Mesendoderm (in vitro differentiated cells): Measurements from ENCODE around the gene UNCX.
"Not testable (repeated sequence)": the region's sequence is repeated elsewhere in the genome, so short reads cannot be mapped to it uniquely, and the experiment has no call there.

ENCODE experiments used
- DNase-seq: peaks from one replicate; pipeline ENCODE4 v3.0.0; 2013
- H2AK5ac ChIP-seq: 2 replicates; pipeline ENCODE4 v1.6.1; 2013; ENCODE audit warnings: low read length, inconsistent platforms
- H2BK120ac ChIP-seq: 2 replicates; pipeline ENCODE4 v1.6.1; 2013; ENCODE audit warnings: low read depth, mild to moderate bottlenecking, low read length, moderate library complexity, mixed read lengths
- H2BK15ac ChIP-seq: replicated peaks from 2 replicates; pipeline ENCODE4 v1.6.1; 2013; ENCODE audit warnings: low read depth, mild to moderate bottlenecking, moderate library complexity
- H2BK5ac ChIP-seq: 2 replicates; pipeline ENCODE4 v1.6.1; 2013; ENCODE audit warnings: low read length, inconsistent platforms
- H3K18ac ChIP-seq: 2 replicates; pipeline ENCODE4 v1.6.1; 2013; ENCODE audit warnings: mild to moderate bottlenecking, low read length, mixed read lengths
- H3K23ac ChIP-seq: one replicate; pipeline ENCODE4 v1.6.1; 2013; ENCODE audit warnings: low read length
- H3K27ac ChIP-seq: 2 replicates; pipeline ENCODE4 v1.5.1; 2013; ENCODE audit warnings: low read depth, mild to moderate bottlenecking, inconsistent platforms, low read length, moderate library complexity
- H3K27me3 ChIP-seq: 2 replicates; pipeline ENCODE4 v1.6.1; 2013; ENCODE audit warnings: low read length, control low read depth, mild to moderate bottlenecking, inconsistent platforms; ENCODE audit not compliant: insufficient read depth, poor library complexity
- H3K36me3 ChIP-seq: 2 replicates; pipeline ENCODE4 v1.6.1; 2013; ENCODE audit warnings: low read length, inconsistent platforms; ENCODE audit not compliant: control insufficient read depth, insufficient read depth
- H3K4ac ChIP-seq: one replicate; pipeline ENCODE4 v1.6.1; 2013; ENCODE audit warnings: low read depth, mild to moderate bottlenecking, low read length, moderate library complexity
- H3K4me1 ChIP-seq: 2 replicates; pipeline ENCODE4 v1.6.1; 2013; ENCODE audit warnings: low read depth, low read length, inconsistent platforms; ENCODE audit not compliant: control insufficient read depth
- H3K4me2 ChIP-seq: 2 replicates; pipeline ENCODE4 v1.6.1; 2013; ENCODE audit warnings: low read length
- H3K4me3 ChIP-seq: 2 replicates; pipeline ENCODE4 v1.5.1; 2013; ENCODE audit warnings: mild to moderate bottlenecking, low read length
- H3K56ac ChIP-seq: one replicate; pipeline ENCODE4 v1.6.1; 2013; ENCODE audit warnings: low read length
- H3K79me1 ChIP-seq: 2 replicates; pipeline ENCODE4 v1.6.1; 2013; ENCODE audit warnings: low read length, inconsistent platforms
- H3K79me2 ChIP-seq: 2 replicates; pipeline ENCODE4 v1.6.1; 2013; ENCODE audit warnings: mild to moderate bottlenecking, low read length; ENCODE audit not compliant: control insufficient read depth, insufficient read depth
- H3K9ac ChIP-seq: 2 replicates; pipeline ENCODE4 v1.6.1; 2013; ENCODE audit warnings: low read length, inconsistent platforms
- H4K5ac ChIP-seq: one replicate; pipeline ENCODE4 v1.6.1; 2013; ENCODE audit warnings: low read length
- H4K8ac ChIP-seq: one replicate; pipeline ENCODE4 v1.6.1; 2013; ENCODE audit warnings: low read depth, mild to moderate bottlenecking, control low read depth, low read length, moderate library complexity
- WGBS: extraction: QIAGEN DNeasy Blood & Tissue Kit; methylation state at CpG from one replicate; pipeline ENCODE4 v1.1.7; 2013; ENCODE audit warnings: low lambda C conversion rate, missing lambda C conversion rate; ENCODE audit not compliant: insufficient coverage; ENCODE audit errors: extremely low coverage; 5-methylcytosine and 5-hydroxymethylcytosine counted together

Gene UNCX

GRCh38 chr7:1210979-1211608 is 21.6 kb upstream of the UNCX start:
- H3K56ac ChIP-seq = no peak overlapping the region
- DNase-seq = no peak

DNA sequence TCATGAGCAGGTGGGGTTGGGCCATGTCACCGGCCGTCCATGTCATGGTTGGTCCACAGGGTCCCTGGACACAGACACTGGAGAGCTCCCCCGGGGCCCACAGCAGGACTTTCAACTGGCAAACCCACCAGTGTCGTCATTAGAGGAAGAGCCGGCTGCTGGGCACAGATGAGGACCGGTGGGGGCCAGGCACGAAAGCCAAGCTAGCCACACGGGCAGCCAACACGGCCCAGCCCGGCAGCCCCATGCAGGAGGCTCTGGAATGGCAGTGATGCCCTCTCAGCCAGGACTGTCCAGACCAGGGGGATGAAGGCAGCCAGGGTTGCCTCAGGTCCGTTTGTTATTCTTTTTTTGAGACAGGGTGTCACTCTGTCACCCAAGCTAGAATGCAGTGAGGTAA is 21.1 kb upstream of the UNCX start:
- DNase-seq = no peak

More at GRCh38 chr7:1210979-1211608, 21.6 kb upstream of the UNCX start:
- Histone ChIP-seq H2BK120ac (no peak overlapping the region), H3K23ac (no peak overlapping the region), H3K27ac (no peak overlapping the region), H3K9ac (no peak overlapping the region), H3K27me3 (no peaks in the 10 kb centered on the region), H3K79me2 (no peaks in the 10 kb centered on the region), H3K4me1 (no peaks in the 10 kb centered on the region), H2AK5ac (no peak overlapping the region), H2BK5ac (no peak overlapping the region), H4K8ac (no peak overlapping the region), H3K4me3 (no peak overlapping the region), H4K5ac (no peak overlapping the region), H2BK15ac (no peak overlapping the region), H3K4ac (no peak overlapping the region), H3K18ac (no peak overlapping the region), H3K36me3 (no peaks in the 10 kb centered on the region), H3K4me2 (no peak overlapping the region), H3K79me1 (no peaks in the 10 kb centered on the region)
- no CpG with 5 or more reads among the region's 35 CpGs for WGBS

DNA sequence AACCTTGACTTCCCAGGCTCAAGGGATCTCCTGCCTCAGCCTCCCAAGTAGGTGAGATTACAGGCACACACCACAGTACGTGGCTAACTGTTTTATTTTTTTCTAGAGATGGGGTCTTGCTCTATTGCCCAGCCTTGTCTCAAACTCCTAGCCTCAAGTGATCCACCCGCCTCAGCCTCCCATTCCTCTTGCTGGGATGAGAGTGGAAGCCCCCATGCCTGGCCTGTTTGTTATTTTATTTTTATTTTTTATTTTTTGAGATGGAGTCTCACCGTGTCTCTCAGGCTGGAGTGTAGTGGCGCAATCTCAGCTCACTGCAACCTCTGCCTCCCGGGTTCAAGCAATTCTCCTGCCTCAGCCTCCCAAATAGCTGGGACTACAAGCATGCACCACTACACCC is 20.6 kb upstream of the UNCX start:
- H2BK120ac ChIP-seq, H3K9ac ChIP-seq, H3K18ac ChIP-seq, H3K4ac ChIP-seq, H3K27ac ChIP-seq, H3K4me1 ChIP-seq, H4K5ac ChIP-seq, DNase-seq, H4K8ac ChIP-seq, H2AK5ac ChIP-seq, H3K4me2 ChIP-seq, H2BK15ac ChIP-seq, H3K23ac ChIP-seq, H3K36me3 ChIP-seq, H3K79me2 ChIP-seq, H2BK5ac ChIP-seq, H3K56ac ChIP-seq, H3K27me3 ChIP-seq, H3K4me3 ChIP-seq, H3K79me1 ChIP-seq: not testable (repeated sequence)
- no CpG with 5 or more reads among the region's 5 CpGs for WGBS

More for the DNA sequence above, 21.1 kb upstream of the UNCX start:
- H3K4ac ChIP-seq = no peak overlapping the region
- H3K56ac ChIP-seq = no peak overlapping the region
- no peak overlapping the region for H2BK5ac ChIP-seq
- no peak overlapping the region for H2BK15ac ChIP-seq
- no peak overlapping the region for H3K9ac ChIP-seq
- H3K27ac ChIP-seq = no peak overlapping the region
- H3K4me3 ChIP-seq = no peak overlapping the region
- no peak overlapping the region for H3K4me2 ChIP-seq
- no peaks in the 10 kb centered on the region for H3K36me3 ChIP-seq
- H3K79me1 ChIP-seq = no peaks in the 10 kb centered on the region
- no peaks in the 10 kb centered on the region for H3K79me2 ChIP-seq
- no peak overlapping the region for H4K5ac ChIP-seq
- H3K4me1 ChIP-seq = no peaks in the 10 kb centered on the region
- no CpG with 5 or more reads among the region's 11 CpGs for WGBS
- H2AK5ac ChIP-seq = no peak overlapping the region
- H2BK120ac ChIP-seq = no peak overlapping the region
- no peak overlapping the region for H4K8ac ChIP-seq
- no peaks in the 10 kb centered on the region for H3K27me3 ChIP-seq
- H3K23ac ChIP-seq = no peak overlapping the region
- H3K18ac ChIP-seq = no peak overlapping the region

DNA sequence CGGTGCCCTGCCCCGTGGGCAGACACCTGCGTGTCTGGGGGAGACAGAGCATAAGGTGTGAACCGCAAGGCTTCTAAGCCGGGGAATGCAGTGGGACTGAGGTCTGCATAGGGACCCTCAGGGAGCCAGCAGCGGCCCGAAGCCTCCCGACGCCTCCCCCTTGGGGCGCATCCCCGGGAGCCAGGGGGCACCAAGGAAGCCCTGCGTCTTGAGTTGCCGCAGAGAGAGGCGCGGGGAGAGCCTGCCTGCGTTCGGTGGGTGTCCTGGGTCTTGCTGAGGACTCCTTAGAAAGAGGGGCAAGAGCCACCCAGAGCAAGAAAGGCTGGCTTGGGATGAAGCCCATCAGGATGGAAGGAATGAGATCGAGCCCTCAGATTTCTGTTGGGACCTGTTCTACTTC is 18.2 kb upstream of the UNCX start:
- Histone ChIP-seq H3K23ac (no peak overlapping the region), H4K5ac (no peak overlapping the region), H2AK5ac (no peak overlapping the region), H2BK5ac (no peak overlapping the region), H3K4ac (no peak overlapping the region), H3K9ac (no peak overlapping the region), H3K56ac (no peak overlapping the region), H3K27ac (no peak overlapping the region), H2BK120ac (no peak overlapping the region), H3K4me1 (no peaks in the 10 kb centered on the region), H3K18ac (no peak overlapping the region), H3K27me3 (no peaks in the 10 kb centered on the region), H3K4me3 (no peak overlapping the region), H3K4me2 (no peak overlapping the region), H4K8ac (no peak overlapping the region), H3K79me2 (no peaks in the 10 kb centered on the region), H2BK15ac (no peak overlapping the region), H3K79me1 (no peaks in the 10 kb centered on the region), H3K36me3 (no peaks in the 10 kb centered on the region)
- DNase-seq = no peak
- WGBS = no CpG with 5 or more reads among the region's 18 CpGs

DNA sequence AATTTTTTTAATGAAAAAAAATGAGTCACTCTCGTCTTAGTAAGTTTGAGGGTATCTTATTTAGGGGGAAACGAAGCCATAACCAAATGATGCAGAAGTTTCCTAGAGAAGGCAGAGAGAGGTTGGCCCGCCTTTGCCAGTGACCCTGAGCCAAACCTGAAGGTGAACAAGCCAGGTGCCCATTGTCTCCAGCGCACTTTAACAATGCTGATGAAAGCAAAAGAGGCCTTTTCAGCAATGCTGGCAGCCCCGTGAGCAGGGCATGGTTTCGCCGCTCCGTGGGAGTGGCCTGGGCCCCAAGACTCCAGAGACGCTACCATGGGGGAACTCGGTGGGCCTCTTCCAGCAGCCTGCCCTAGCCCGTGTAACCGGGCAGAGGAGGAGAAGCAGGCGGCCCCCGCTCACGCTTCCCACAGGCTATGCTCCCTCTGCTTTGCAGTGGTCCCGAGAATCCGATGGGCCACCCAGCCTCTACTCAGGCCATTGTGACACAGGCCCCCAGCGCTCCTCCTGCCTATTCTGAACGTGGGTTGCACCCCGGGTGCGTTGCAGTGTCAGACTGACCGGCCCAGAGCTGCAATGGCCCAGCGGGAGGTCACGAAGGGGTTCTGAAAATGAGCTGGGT is 14.0 kb upstream of the UNCX start:
- Histone ChIP-seq H3K9ac (no peak overlapping the region), H3K18ac (no peak overlapping the region), H4K8ac (no peak overlapping the region), H3K4me3 (no peak overlapping the region), H3K56ac (no peak overlapping the region), H3K27ac (no peak overlapping the region), H3K27me3 (peaks cover 14% of the 10 kb centered on the region), H3K4me2 (no peak overlapping the region), H2BK5ac (no peak overlapping the region), H2BK15ac (no peak overlapping the region), H3K79me2 (no peaks in the 10 kb centered on the region), H3K36me3 (no peaks in the 10 kb centered on the region), H3K23ac (no peak overlapping the region), H4K5ac (no peak overlapping the region), H2AK5ac (no peak overlapping the region), H2BK120ac (no peak overlapping the region), H3K79me1 (no peaks in the 10 kb centered on the region), H3K4me1 (no peaks in the 10 kb centered on the region), H3K4ac (no peak overlapping the region)
- WGBS = no CpG with 5 or more reads among the region's 24 CpGs
- no peak for DNase-seq

GRCh38 chr7:1219498-1219897 is 13.2 kb upstream of the UNCX start:
- Histone ChIP-seq H2BK15ac (no peak overlapping the region), H3K23ac (no peak overlapping the region), H3K79me1 (no peaks in the 10 kb centered on the region), H3K4me2 (no peak overlapping the region), H2BK120ac (no peak overlapping the region), H3K27me3 (peaks cover 22% of the 10 kb centered on the region), H4K8ac (no peak overlapping the region), H3K27ac (no peak overlapping the region), H3K56ac (no peak overlapping the region), H3K4ac (no peak overlapping the region), H3K18ac (no peak overlapping the region), H4K5ac (no peak overlapping the region), H3K79me2 (no peaks in the 10 kb centered on the region), H3K4me1 (no peaks in the 10 kb centered on the region), H3K36me3 (no peaks in the 10 kb centered on the region), H3K4me3 (no peak overlapping the region), H2BK5ac (no peak overlapping the region), H2AK5ac (no peak overlapping the region), H3K9ac (no peak overlapping the region)
- no CpG with 5 or more reads among the region's 9 CpGs for WGBS
- no peak for DNase-seq
